GM21423 (cell line): ENCODE measurements around the gene TMEM106C.

ENCODE experiments used
- ATAC-seq: cut with Tn5 transposase; IDR thresholded peaks from one replicate; pipeline ENCODE4 v1.9.1; 2021; ENCODE audit warnings: mild to moderate bottlenecking, moderate library complexity; ENCODE audit not compliant: unreplicated experiment

TMEM106C gene

GRCh38 chr12:47992776-47993175, 29.4 kb downstream of the TMEM106C start:
- no peak for ATAC-seq

- ATAC-seq: no peak
These were observed 30.1 kb downstream of the TMEM106C start for GRCh38 chr12:47993491-47993890.

- ATAC-seq: no peak
These were observed 32.6 kb downstream of the TMEM106C start for GRCh38 chr12:47995981-47996401.

- no peak for ATAC-seq
These were observed 33.9 kb downstream of the TMEM106C start for GRCh38 chr12:47997321-47997720.

GRCh38 chr12:47999816-48000215, 36.4 kb downstream of the TMEM106C start:
- no peak for ATAC-seq

GRCh38 chr12:48000878-48001504, 37.6 kb downstream of the TMEM106C start:
- no peak for ATAC-seq

GRCh38 chr12:48001505-48002413, 38.4 kb downstream of the TMEM106C start:
- no peak for ATAC-seq

- no peak for ATAC-seq
These were observed 39.0 kb downstream of the TMEM106C start for GRCh38 chr12:48002414-48002730.

- ATAC-seq: no peak
These were observed 39.4 kb downstream of the TMEM106C start for GRCh38 chr12:48002773-48003218.

GRCh38 chr12:48003226-48004052, 40.0 kb downstream of the TMEM106C start:
- ATAC-seq: no peak

- ATAC-seq: no peak
These were observed 40.9 kb downstream of the TMEM106C start, which contains the start of gene COL2A1 for GRCh38 chr12:48004053-48004941. Gene COL2A1 (minus strand): TSS chr12:48004476. CDS start chr12:48004321, 155 bp downstream.

- no peak for ATAC-seq
These were observed 41.8 kb downstream of the TMEM106C start for GRCh38 chr12:48005001-48005749.

- no peak for ATAC-seq
These were observed 42.3 kb downstream of the TMEM106C start for GRCh38 chr12:48005750-48006021.

- ATAC-seq: no peak
These were observed 43.8 kb downstream of the TMEM106C start for GRCh38 chr12:48007206-48007605.

- no peak for ATAC-seq
These were observed 45.0 kb downstream of the TMEM106C start for GRCh38 chr12:48008349-48008748.

GRCh38 chr12:48008950-48009349, 45.6 kb downstream of the TMEM106C start:
- no peak for ATAC-seq

- no peak for ATAC-seq
These were observed 46.1 kb downstream of the TMEM106C start for GRCh38 chr12:48009471-48009870.

GRCh38 chr12:48010366-48010970, 47.1 kb downstream of the TMEM106C start:
- ATAC-seq: no peak

GRCh38 chr12:48012070-48012469, 48.7 kb downstream of the TMEM106C start:
- ATAC-seq: no peak
